Occipital lobe (tissue), 2 donors: Measurements from ENCODE around the gene TBPL1. TPM values are rescaled to one million over a fixed set of nuclear protein-coding genes. Genes with fewer than 3 reads are reported as not detected.
A peak's percentile ranks its signal among the peaks of the same experiment; 100 is the strongest.
"Not testable (repeated sequence)": the region's sequence is repeated elsewhere in the genome, so short reads cannot be mapped to it uniquely, and the experiment has no call there.

ENCODE experiments used
- DNase-seq: peaks from one replicate; lab custom pipeline; 2025; lab: John Stamatoyannopoulos, UW
- total RNA-seq: library from RNA; depleted of rRNA; stranded (reverse); fragments of >200 nt; gene quantifications from one replicate; pipeline ENCODE4 v1.2.3, GENCODE V29; 2014

The TBPL1 gene
- 41.0 TPM for total RNA-seq

DNA sequence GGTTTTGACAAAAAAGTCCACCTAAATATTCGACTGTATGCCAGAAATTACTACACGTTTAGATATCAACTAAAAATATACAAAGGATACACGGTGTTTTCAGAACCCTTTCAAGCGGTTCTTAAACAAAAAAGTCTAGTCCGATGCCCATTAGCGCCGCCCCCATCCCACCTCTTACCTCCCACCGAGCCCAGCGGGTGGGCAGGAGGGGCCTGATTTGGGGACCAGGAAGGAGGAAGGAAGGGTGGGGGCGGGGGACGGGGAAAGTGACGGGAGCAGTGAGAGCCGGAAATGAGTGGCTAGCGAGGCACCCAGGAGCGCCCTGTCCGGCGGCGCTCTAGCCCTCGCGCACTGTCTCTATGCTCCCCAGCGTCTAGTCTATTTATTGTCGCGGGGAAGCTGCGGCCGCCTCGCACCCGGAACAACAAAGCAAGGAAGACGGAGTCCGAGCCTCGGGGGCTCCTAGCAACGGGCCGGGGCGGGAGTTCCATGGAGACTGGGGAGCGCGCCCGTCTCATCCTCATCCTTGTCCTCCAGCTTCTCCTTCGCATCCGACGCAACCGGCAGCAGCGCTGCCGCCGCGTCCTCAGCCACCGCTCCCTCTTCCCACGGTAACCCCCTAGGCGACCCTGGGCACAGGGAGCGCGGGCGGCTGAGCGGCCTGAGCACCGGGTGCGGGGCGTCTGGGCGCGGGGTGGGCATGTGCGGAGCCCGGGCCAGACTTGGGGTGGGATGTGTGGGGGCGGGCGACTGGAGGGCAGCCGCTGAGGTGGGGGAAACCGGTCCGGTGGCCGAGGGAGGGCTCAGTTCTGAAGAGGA, at the start of gene TBPL1:
TBPL1 (plus strand) TSS at position 410 of the 819 bp plus-strand sequence. CDS start 26,902 bp downstream, outside the sequence.
- peak; percentile 96 for DNase-seq

- no peak for DNase-seq
These were observed 49.2 kb upstream of the TBPL1 start for GRCh38 chr6:133903855-133904254.

GRCh38 chr6:133906050-133906449, 47.0 kb upstream of the TBPL1 start:
- DNase-seq, result no peak

DNA sequence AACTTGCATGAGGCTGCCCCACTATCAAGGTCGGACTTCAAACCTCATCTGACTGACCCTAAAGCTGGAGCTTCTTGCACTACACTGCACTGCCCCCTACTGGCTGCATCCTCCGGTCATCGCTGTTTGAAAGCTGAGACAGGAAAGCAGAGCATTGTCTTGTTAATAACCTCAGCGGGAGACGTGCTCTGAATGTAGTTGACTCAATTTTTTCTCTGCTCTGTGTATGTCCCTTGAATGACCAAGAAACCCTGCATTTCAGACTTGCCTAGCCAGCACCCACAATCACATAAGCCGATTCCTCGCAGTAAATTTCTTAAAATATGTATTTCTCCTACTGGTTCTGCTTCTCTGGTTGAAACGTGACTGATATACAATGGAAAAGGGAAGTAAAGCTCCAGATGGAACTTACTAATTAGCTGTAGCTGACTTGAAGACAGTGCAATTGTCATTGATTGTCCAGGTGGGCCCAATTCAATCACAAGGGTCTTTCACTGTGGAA, 36.3 kb upstream of the TBPL1 start:
- DNase-seq, result peak; percentile 77

DNA sequence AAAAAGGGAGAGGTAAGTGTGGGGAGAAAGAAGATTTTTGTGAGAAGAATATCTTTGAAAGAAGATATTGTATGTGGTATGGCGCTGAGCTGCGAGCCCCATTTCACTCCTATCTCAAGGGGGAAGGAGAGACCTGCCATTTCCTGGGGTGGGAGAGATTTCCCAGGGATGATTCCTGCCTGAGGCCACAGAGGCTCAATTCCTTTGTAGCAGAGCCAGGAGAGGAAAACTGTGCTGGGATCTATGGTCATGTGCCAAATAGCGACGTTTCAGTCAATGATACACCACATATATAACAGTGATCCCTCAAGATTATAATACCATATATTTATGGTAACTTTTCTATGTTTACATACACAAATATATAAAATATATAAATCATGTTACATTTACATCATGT, 35.2 kb upstream of the TBPL1 start:
- DNase-seq, result no peak

GRCh38 chr6:133918208-133918930, 34.7 kb upstream of the TBPL1 start:
- no peak for DNase-seq

GRCh38 chr6:133919362-133919761, 33.7 kb upstream of the TBPL1 start:
- DNase-seq, result no peak

GRCh38 chr6:133921249-133921859, 31.7 kb upstream of the TBPL1 start:
- peak; percentile 12 for DNase-seq

DNA sequence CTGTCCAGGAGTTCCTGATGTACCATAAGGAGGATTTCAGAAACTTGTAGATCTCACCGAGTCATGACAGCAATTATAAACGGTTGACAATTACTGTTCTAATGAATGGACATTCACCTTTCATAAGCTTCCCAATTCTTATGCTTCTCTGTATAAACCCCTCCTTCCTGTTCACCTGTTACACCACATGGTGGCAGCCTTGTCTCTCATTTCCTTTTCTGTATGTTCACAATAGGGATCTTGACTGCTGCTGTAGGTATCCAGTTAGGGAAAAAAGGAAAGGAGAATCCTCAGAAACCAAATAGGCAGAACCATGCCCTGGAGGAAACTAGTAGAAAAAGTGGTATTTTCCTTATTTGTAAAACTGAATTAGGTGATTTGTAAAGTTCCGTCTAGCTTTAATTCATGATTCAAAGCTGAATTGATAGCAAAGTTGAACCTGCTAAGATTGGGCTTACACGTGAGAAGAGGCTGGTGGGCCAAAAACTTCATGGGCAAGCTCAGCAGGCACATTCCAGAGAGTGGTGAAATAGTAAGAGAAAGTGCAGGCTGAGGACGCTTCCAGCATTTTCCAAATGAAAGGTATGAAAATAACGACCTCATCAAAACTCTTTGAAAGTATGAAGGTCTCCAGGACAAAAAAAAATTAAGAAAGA, 29.0 kb upstream of the TBPL1 start:
- DNase-seq, result peak; percentile 42

GRCh38 chr6:133931221-133931620, 21.8 kb upstream of the TBPL1 start:
- DNase-seq, result not testable (repeated sequence)

DNA sequence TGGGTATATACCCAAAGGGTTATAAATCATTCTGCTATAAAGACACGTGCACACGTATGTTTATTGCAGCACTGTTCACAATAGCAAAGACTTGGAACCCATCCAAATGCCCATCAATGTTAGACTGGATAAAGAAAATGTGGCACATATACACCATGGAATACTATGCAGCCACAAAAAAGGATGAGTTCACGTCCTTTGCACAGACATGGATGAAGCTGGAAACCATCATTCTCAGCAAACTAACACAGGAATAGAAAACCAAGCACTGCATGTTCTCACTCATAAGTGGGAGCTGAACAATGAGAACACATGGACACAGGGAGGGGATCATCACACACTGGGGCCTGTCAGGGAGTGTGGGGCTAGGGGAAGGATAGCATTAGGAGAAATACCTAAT, 16.7 kb upstream of the TBPL1 start:
- DNase-seq, result not testable (repeated sequence)

DNA sequence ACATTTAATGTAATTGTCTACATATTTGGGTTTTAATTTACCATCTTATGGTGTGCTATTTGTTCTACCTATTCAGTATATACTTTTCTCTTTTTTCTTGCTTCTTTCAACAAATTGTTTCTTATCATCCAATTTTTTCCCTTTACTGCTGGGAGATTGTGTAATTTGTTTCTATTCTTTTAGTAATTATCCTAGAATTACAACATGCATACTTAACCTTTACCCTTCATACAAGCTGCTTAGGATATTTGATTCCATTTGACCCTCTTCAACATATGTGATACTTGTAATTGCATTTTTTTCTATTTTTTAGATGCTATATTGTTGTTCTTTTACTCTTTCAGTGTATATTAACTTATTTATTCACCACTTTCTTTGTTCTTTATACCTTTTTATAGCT, 15.1 kb upstream of the TBPL1 start:
- DNase-seq, result no peak

DNA sequence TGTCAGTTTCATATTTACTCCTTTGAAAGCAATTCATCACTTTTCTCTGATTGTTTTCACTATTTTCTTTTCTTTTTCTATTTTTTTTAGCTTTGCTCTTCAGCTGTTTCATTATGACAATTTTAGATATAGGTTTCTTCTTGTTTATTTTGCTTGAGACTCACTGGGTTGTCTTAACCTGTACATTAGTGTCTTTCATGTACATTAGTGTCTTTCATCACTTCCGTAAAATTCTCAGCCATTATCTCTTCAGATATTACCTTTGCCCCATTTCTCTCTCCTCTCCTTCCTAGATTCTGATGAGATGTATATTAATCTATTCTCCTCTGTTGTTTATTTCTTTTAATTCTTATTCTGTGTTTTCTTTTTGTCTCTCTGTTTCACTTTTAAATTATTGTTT, 14.5 kb upstream of the TBPL1 start:
- DNase-seq, result no peak

- DNase-seq, result no peak
These were observed 13.0 kb upstream of the TBPL1 start for GRCh38 chr6:133939778-133940667.

DNA sequence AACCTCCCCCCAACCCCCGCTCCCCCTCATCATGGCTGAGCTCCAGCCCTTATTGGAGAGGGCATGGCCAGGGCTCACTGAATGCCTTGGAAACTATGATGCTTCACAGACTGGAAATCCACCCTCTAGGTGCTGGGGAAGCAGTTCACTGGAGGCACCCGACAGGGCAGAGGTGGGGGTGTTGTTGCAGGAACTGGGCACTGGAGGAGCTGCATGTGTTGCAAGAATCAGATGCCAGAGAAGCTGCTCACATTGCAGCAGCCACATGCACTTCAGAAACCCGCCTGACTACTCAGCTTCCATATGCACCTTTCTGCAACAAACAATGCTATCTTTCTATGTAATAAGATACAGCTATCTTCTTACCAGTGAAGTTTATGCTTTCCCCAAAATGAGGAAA, 7.9 kb upstream of the TBPL1 start:
- no peak for DNase-seq

- DNase-seq, result no peak
These were observed 5.6 kb upstream of the TBPL1 start for GRCh38 chr6:133947302-133947900.

DNA sequence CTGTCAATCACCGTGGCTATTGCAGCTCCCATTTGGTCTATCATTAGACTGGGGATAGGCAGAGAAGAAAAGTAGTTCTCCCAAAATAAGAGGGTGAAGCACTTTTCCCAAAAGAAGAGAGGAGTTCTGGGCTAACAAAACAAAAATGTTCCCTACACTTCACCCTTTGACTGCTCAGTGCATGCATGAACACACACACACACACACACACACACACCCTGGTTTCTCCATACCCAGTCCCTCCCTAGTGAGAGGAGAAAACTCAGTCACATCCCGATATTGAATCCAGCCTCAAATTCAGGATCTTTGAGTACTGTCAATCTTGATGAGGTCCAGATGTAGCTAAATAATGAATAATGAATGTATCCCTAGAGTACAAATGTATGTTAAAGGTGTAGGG, 4.6 kb upstream of the TBPL1 start:
- no peak for DNase-seq

DNA sequence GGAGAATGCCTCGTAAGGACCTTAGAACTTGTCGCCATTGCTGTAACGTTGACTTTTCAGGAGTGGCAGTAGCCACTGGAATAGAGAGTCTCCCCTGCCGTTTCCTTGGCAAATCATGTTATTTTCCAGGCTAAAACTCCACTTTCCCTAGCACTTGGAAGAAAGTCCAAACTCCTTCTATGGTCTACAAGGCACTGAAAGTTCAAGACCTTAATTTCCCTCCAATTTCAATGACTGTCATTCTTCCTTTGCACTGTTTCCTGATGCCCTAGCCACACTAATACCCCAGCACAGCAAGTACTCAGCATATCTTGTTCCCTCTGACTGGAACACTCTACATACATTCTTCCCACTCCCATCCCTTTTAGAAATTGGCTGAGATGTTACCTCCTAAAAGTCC, 1.8 kb upstream of the TBPL1 start:
- no peak for DNase-seq

- DNase-seq, result peak; percentile 45
These were observed 876 bp upstream of the TBPL1 start for GRCh38 chr6:133951881-133952814.
